ENCODE measurements around the gene LRRTM1.

LRRTM1 gene

DNA sequence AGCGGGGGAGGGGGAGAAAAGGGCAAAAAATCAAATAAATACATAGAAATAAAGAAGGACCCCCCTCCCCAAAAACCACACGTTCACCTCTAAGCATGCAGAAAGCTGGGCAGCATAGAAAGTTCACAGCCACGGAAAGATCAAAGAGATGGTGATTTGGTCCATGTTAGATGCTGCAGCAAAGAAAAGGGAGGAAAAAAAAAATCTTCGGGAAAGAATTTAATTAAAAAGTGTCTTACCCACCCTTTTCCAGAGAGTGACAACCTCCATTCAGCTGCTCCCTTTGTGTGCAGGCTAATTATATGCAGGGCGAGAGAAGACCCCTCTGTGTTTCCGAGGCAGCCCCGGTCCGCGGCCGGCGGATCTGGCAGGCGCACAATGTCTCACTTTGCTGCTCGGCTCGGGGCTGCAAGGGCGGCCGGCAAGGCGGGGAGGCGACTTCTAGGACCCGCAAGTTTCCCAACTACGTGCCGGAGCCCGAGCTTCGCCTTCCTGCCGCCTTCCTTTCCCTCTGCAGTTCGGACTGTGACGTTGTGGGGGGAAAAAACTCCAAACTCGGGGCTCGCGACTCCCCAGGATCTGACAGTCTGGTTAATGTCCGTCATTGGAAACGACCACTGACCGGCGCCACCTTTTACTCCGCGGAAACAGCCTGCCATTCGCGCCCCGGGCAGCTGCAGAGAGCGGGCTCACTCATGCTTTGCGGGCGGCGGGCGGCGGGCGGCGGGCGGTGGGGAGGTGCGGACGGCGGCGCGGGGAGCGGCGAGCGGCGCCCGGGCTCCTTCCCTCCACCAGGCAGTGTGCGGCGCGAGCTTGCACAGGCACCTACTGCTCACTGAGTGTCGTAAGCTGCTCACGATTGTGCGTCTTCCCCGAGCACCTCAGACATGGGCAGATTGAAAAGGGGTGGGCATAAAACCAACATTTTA, at the start of gene LRRTM1:
TSS of gene LRRTM1 (minus strand) at position 844 of the 929 bp plus-strand sequence. CDS start 933 bp downstream, outside the sequence.
- DNase-seq (ENCODE audit: low read depth in 2 of 2) = no peak

GRCh38 chr2:80351231-80351630, 46.7 kb upstream of the LRRTM1 start:
- no peak for DNase-seq (ENCODE audit: low read depth in 2 of 2)

DNA sequence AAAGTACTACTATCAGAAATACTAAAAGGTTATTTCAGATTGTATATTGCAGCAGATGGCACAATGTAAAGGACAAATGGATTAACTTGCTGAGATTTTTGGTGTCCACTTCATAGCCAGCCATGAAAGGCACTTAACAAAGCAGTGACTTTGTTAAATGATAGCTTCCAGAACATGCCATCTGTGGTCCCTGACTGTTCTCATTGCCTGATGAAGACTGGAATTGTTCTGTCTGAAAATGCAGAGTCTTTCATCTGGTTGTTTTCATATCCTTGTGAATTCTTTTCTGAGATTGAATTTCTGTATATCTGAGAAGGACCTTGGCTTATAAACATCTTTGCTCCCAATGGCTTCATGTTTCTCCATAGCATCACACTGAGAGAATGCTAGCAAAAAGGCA, 44.4 kb upstream of the LRRTM1 start:
- DNase-seq (ENCODE audit: low read depth in 2 of 2) = no peak

GRCh38 chr2:80348078-80348477, 43.5 kb upstream of the LRRTM1 start:
- no peak for DNase-seq (ENCODE audit: low read depth in 2 of 2)

DNA sequence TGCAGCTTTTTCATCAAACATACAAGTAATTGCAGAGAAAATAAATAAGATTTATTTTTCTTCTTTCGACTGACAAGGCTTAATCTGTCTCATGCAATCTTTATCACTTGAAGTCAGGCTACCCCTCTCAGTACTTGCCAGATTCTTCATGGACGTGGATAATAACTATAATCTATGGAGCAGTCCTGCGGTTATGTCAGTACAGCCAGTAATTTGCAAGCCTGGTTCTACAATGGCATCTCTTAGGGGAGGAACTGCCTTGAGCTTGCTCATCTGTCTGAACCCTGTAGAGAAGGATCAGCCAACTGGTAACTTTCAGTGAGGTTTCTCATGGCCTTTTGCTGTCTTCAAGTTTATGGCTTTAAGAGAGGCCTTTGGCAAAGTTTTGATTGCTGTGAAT, 35.5 kb upstream of the LRRTM1 start:
- no peak for DNase-seq (ENCODE audit: low read depth in 2 of 2)

DNA sequence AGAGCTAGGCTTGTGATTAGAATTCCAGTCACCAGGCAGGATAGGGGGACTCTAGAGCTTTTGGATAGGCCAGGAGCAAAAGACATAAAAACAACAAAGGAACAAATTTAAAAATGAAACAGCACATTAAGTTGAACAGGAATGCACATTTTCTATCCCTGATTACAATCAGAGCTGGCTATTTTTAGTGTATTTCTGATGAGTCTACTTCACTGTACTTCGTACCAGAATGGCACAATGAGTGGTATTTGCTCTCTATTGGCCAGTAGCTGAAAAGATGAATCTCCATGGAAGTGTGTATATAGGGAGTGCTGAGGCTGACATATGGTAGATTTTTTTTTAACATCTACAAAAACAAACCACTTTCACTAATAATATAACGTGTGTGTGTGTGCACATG, 34.2 kb upstream of the LRRTM1 start:
- DNase-seq (ENCODE audit: low read depth in 2 of 2) = no peak

GRCh38 chr2:80335411-80335810, 30.9 kb upstream of the LRRTM1 start:
- DNase-seq (ENCODE audit: low read depth in 2 of 2) = no peak

DNA sequence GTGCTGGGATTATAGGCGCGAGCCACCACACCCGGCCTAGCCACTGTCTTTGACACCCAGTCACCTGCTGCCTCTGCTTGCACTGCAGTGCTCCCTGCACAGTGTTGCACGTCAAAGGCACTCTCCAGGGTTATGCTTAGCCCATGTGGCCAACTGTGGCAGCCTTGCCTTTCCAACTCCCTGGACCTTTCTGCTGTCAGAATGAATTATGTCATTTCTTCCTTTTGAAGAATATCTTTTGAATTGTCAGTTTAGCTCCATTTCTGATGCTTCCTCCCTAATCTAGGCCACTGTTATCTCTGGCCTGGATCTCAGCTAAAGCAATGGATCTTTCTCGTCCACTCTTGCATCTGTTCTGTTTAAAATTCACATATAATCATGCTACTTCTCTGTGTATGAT, 29.3 kb upstream of the LRRTM1 start:
- DNase-seq (ENCODE audit: low read depth in 2 of 2) = no peak

- no peak for DNase-seq (ENCODE audit: low read depth in 2 of 2)
Measured at GRCh38 chr2:80330527-80331450, 26.2 kb upstream of the LRRTM1 start.

GRCh38 chr2:80329491-80329890, 24.9 kb upstream of the LRRTM1 start:
- no peak for DNase-seq (ENCODE audit: low read depth in 2 of 2)

- DNase-seq (ENCODE audit: low read depth in 2 of 2) = no peak
Measured at GRCh38 chr2:80328159-80328571, 23.6 kb upstream of the LRRTM1 start.

GRCh38 chr2:80326861-80327260, 22.3 kb upstream of the LRRTM1 start:
- no peak for DNase-seq (ENCODE audit: low read depth in 2 of 2)

- DNase-seq (ENCODE audit: low read depth in 2 of 2) = no peak
Measured at GRCh38 chr2:80326214-80326613, 21.7 kb upstream of the LRRTM1 start.

- no peak for DNase-seq (ENCODE audit: low read depth in 2 of 2)
Measured at GRCh38 chr2:80324525-80324924, 20.0 kb upstream of the LRRTM1 start.

DNA sequence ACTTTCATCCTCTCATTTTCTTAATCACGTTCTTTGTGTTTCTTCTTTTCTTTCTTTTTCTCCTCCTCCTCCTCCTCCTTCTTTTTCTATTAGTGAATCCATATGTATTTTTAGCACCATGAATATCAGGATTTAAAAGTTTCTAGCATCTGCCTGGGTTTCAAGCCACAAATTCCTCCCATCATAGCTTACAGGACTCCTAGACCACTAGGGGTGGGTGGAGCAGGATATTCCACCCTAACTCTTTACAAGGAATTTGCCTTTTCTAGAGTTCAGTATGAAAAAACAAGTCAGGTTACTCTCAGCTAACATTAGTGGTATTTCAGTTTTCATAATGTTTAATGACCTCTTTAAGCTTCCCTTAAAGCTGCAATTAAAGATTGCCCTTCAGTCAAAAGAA, 19.1 kb upstream of the LRRTM1 start:
- DNase-seq (ENCODE audit: low read depth in 2 of 2) = no peak

GRCh38 chr2:80322958-80323357, 18.4 kb upstream of the LRRTM1 start:
- DNase-seq (ENCODE audit: low read depth in 2 of 2) = no peak

DNA sequence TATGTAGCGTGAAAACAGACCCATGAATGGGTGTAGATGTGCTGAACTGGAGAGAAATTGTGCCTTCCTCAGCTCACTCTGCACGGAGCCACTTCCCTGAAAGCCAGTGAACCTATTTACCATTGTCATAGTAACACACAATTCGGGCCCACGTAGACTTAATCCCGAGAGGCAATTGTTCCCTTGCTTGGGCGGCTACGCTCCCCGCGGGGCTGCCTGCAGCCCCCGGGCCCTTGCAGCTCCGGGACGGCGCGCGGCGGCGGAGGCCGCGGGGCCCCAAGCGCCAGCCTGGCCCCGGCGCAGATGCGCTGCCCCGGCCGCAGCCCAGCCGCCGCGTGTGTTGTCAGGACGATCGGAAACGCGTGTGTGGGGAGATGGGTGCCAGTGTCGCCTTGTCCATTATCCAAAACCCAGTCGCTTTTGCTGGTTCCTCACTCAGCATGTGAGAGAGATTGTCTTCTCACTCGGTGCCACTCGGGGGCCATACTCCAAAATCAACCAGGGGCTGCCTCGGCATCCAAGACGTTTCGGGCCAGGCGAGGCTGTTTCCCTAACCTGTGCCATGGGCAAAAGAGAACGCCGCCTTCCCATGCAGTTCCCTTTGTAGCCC, 17.9 kb upstream of the LRRTM1 start:
- no peak for DNase-seq (ENCODE audit: low read depth in 2 of 2)

GRCh38 chr2:80312282-80312839, 7.8 kb upstream of the LRRTM1 start:
- no peak for DNase-seq (ENCODE audit: low read depth in 2 of 2)

DNA sequence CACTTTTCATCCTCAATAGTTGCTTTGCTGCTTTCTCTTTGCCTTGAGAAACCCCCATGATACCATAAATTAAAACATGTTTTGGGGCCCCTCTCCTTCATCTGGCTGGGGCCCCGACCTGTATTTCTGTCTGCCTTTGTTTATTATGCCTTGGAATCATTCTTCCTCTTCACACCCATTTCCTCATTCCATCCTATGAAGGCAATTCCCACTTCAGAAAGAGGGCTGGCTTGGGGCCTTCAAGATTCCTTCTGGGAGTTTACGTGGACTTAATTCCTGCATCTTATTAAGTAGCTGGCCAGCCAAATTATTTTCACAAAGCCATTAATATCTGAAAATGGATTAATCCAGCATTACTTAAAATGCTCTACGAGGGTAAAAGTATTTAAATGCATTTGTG, 6.8 kb upstream of the LRRTM1 start:
- no peak for DNase-seq (ENCODE audit: low read depth in 2 of 2)

- no peak for DNase-seq (ENCODE audit: low read depth in 2 of 2)
Measured at GRCh38 chr2:80303006-80303908, 1.3 kb downstream of the LRRTM1 start.

All from stimulated activated CD8-positive, alpha-beta memory T cell treated with anti-CD3 and anti-CD28 coated beads, Interleukin-15, amount 100 ng/mL, for 48 hours (primary cell).